ENCODE measurements around the gene NMS.
"Not testable (repeated sequence)": the region's sequence is repeated elsewhere in the genome, so short reads cannot be mapped to it uniquely, and the experiment has no call there.

Gene NMS

GRCh38 chr2:100470182-100470581, at the start of gene NMS:
TSS of gene NMS (plus strand) at chr2:100470482. CDS start at chr2:100470489, 7 bp downstream.
- no peak for DNase-seq (ENCODE audit: low read depth, low spot score)

- no peak for DNase-seq (ENCODE audit: low read depth, low spot score)
These were observed 47.8 kb upstream of the NMS start for GRCh38 chr2:100422320-100423055.

GRCh38 chr2:100423631-100424030, 46.7 kb upstream of the NMS start:
- no peak for DNase-seq (ENCODE audit: low read depth, low spot score)

GRCh38 chr2:100424277-100424875, 45.9 kb upstream of the NMS start:
- DNase-seq (ENCODE audit: low read depth, low spot score): no peak

GRCh38 chr2:100425107-100425506, 45.2 kb upstream of the NMS start:
- no peak for DNase-seq (ENCODE audit: low read depth, low spot score)

GRCh38 chr2:100425573-100426383, 44.5 kb upstream of the NMS start:
- no peak for DNase-seq (ENCODE audit: low read depth, low spot score)

GRCh38 chr2:100426384-100426720, 43.9 kb upstream of the NMS start:
- DNase-seq (ENCODE audit: low read depth, low spot score): no peak

- DNase-seq (ENCODE audit: low read depth, low spot score): no peak
These were observed 43.2 kb upstream of the NMS start for GRCh38 chr2:100427111-100427510.

GRCh38 chr2:100427627-100428258, 42.5 kb upstream of the NMS start:
- peak; percentile 29 for DNase-seq (ENCODE audit: low read depth, low spot score)

- DNase-seq (ENCODE audit: low read depth, low spot score): no peak
These were observed 40.6 kb upstream of the NMS start for GRCh38 chr2:100429726-100430125.

GRCh38 chr2:100437751-100438150, 32.5 kb upstream of the NMS start:
- no peak for DNase-seq (ENCODE audit: low read depth, low spot score)

GRCh38 chr2:100446696-100447095, 23.6 kb upstream of the NMS start:
- DNase-seq (ENCODE audit: low read depth, low spot score): no peak

GRCh38 chr2:100451092-100451491, 19.2 kb upstream of the NMS start:
- DNase-seq (ENCODE audit: low read depth, low spot score): no peak

- DNase-seq (ENCODE audit: low read depth, low spot score): no peak
These were observed 18.5 kb upstream of the NMS start for GRCh38 chr2:100451734-100452133.

- no peak for DNase-seq (ENCODE audit: low read depth, low spot score)
These were observed 16.4 kb upstream of the NMS start for GRCh38 chr2:100453853-100454252.

GRCh38 chr2:100456357-100456756, 13.9 kb upstream of the NMS start:
- not testable (repeated sequence) for DNase-seq (ENCODE audit: low read depth, low spot score)

- no peak for DNase-seq (ENCODE audit: low read depth, low spot score)
These were observed 9.3 kb upstream of the NMS start for GRCh38 chr2:100460904-100461530.

- no peak for DNase-seq (ENCODE audit: low read depth, low spot score)
These were observed 724 bp downstream of the NMS start for GRCh38 chr2:100470898-100471514.

GRCh38 chr2:100476606-100477005, 6.3 kb downstream of the NMS start:
- DNase-seq (ENCODE audit: low read depth, low spot score): no peak

- DNase-seq (ENCODE audit: low read depth, low spot score): no peak
These were observed 12.5 kb downstream of the NMS start for GRCh38 chr2:100482741-100483140.

- DNase-seq (ENCODE audit: low read depth, low spot score): no peak
These were observed 13.6 kb downstream of the NMS start for GRCh38 chr2:100483895-100484294.
